ENCODE data around the gene POLR2H. TPM values are rescaled to one million over a fixed set of nuclear protein-coding genes. Genes with fewer than 3 reads are reported as not detected.

The POLR2H gene
- total and polyA plus RNA-seq, 2 donors from 2014 or later = 82.0 to 157 TPM

- no peak for FAIRE-seq
- H3K27ac ChIP-seq (ENCODE audit: low read depth in 2 of 2, low read length in 2 of 2) = no peak overlapping the region
- TF ChIP-seq, protein P1, sequence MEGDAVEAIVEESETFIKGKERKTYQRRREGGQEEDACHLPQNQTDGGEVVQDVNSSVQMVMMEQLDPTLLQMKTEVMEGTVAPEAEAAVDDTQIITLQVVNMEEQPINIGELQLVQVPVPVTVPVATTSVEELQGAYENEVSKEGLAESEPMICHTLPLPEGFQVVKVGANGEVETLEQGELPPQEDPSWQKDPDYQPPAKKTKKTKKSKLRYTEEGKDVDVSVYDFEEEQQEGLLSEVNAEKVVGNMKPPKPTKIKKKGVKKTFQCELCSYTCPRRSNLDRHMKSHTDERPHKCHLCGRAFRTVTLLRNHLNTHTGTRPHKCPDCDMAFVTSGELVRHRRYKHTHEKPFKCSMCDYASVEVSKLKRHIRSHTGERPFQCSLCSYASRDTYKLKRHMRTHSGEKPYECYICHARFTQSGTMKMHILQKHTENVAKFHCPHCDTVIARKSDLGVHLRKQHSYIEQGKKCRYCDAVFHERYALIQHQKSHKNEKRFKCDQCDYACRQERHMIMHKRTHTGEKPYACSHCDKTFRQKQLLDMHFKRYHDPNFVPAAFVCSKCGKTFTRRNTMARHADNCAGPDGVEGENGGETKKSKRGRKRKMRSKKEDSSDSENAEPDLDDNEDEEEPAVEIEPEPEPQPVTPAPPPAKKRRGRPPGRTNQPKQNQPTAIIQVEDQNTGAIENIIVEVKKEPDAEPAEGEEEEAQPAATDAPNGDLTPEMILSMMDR (IDR thresholded peaks at IDR 0.05; ENCODE audit: borderline replicate concordance, extremely low read depth, insufficient read depth) = no peak
- H3K27me3 ChIP-seq (ENCODE audit: control insufficient read depth, insufficient read depth, low read length) = no peaks in the 10 kb centered on the region
- no peaks in the 10 kb centered on the region for H3K9me3 ChIP-seq (ENCODE audit: control insufficient read depth in 2 of 3, insufficient read depth in 1 of 3, low read length in 3 of 3)
- H3K36me3 ChIP-seq (ENCODE audit: control insufficient read depth in 2 of 3, insufficient read depth in 3 of 3, low read length in 3 of 3) = no peaks in the 10 kb centered on the region
- DNase-seq = peak in 1 of 5 donors; percentile 59
- H3K9ac ChIP-seq (ENCODE audit: low read length in 3 of 3) = no peak overlapping the region
- H3K4me1 ChIP-seq (ENCODE audit: control insufficient read depth in 2 of 3, insufficient read depth in 2 of 3, low read depth in 1 of 3, low read length in 3 of 3) = peaks cover 0 to under 1% (median 0%) of the 10 kb centered on the region in 3 donors
- H3K4me3 ChIP-seq (ENCODE audit: low read length in 3 of 3) = no peak overlapping the region
- intact Hi-C loops (cut with DNase I) = no loop called here
Observed at GRCh38 chr3:184409331-184409926, 47.9 kb downstream of the POLR2H start.

DNA sequence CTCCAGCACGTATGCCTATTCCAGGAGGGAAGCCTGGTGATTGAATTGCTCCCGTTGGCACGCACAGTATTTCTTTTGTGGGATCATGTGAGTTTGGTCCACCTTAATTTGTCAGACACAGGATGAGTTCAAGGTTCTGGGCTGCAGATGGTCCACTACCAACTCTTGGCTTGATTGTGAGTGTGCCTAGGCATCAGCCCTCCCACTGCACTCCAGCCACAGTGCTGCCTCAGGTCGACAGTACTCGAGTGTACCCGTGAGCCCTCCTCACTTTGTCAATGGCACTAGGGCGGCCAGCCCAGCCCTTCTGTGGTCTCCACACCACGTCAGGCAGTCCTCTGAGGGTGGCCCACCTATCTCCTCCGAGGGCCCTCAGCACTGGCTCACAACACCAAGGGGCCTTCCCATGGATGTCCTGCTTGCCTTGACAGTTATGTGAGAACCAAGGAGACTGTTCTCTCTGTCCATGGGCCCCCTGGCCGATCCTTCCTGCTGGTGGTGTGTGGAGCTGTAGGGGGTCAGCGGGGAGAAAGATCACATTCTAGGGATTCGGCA, 48.5 kb downstream of the POLR2H start:
- Histone ChIP-seq H3K9me3 (ENCODE audit: control insufficient read depth in 2 of 3, insufficient read depth in 1 of 3, low read length in 3 of 3) (no peaks in the 10 kb centered on the region), H3K4me3 (ENCODE audit: low read length in 3 of 3) (no peak overlapping the region), H3K4me1 (ENCODE audit: control insufficient read depth in 2 of 3, insufficient read depth in 2 of 3, low read depth in 1 of 3, low read length in 3 of 3) (peaks cover 0 to 4% (median 0%) of the 10 kb centered on the region in 3 donors), H3K36me3 (ENCODE audit: control insufficient read depth in 2 of 3, insufficient read depth in 3 of 3, low read length in 3 of 3) (no peaks in the 10 kb centered on the region), H3K27me3 (ENCODE audit: control insufficient read depth, insufficient read depth, low read length) (no peaks in the 10 kb centered on the region), H3K9ac (ENCODE audit: low read length in 3 of 3) (no peak overlapping the region), H3K27ac (ENCODE audit: low read depth in 2 of 2, low read length in 2 of 2) (no peak overlapping the region)
- no peak for DNase-seq
- intact Hi-C loops (cut with DNase I) = loop anchor here (10.0 kb wide), 1 partner anchor 95 kb away; no protein-coding TSS in a partner anchor
- TF ChIP-seq, protein P1 (IDR thresholded peaks at IDR 0.05; ENCODE audit: borderline replicate concordance, extremely low read depth, insufficient read depth) = no peak
- no peak for FAIRE-seq

DNA sequence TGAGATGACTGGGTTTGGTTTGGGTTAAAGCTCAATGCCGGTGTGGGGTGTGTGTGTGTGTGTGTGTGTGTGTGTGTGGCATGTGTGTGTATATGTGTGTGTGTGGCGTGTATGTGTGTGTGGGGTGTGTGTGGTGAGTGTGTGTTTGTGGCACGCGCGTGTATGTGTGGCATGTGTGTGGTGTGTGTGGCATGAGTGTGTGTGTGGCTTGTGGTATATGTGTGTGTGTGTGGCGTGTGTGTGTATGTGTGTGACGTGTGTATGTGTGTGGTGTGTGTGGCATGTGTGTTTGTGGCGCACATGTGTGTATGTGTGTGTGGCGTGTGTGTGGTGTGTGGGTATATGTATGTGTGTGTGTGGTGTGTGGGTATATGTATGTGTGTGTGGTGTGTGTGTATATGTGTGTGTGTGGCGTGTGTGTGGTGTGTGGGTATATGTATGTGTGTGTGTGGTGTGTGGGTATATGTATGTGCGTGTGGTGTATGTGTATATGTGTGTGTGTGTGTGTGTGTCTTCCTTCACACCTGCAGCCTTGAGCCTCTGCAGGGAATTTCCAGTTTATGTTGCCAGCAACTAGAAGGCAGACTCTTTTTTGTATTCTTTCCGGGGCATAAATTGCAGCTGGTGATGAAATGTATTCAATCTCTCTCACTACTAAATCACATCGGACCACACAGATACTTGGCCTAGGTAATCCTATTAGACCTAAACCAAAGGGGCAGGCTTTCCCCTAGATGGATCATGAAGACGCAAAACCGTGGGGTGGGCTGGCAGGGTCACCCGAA, 53.1 kb downstream of the POLR2H start:
- FAIRE-seq = no peak
- intact Hi-C loops (cut with DNase I) = loop anchor here (10.0 kb wide), 1 partner anchor 90 kb away; no protein-coding TSS in a partner anchor

More for the DNA sequence above, 53.1 kb downstream of the POLR2H start:
- H3K4me3 ChIP-seq (ENCODE audit: low read length in 3 of 3) = no peak overlapping the region
- no peak overlapping the region for H3K9ac ChIP-seq (ENCODE audit: low read length in 3 of 3)
- no peaks in the 10 kb centered on the region for H3K9me3 ChIP-seq (ENCODE audit: control insufficient read depth in 2 of 3, insufficient read depth in 1 of 3, low read length in 3 of 3)
- H3K36me3 ChIP-seq (ENCODE audit: control insufficient read depth in 2 of 3, insufficient read depth in 3 of 3, low read length in 3 of 3) = no peaks in the 10 kb centered on the region
- H3K4me1 ChIP-seq (ENCODE audit: control insufficient read depth in 2 of 3, insufficient read depth in 2 of 3, low read depth in 1 of 3, low read length in 3 of 3) = peaks cover 0 to 6% (median 4%) of the 10 kb centered on the region in 3 donors
- H3K27ac ChIP-seq (ENCODE audit: low read depth in 2 of 2, low read length in 2 of 2) = no peak overlapping the region
- H3K27me3 ChIP-seq (ENCODE audit: control insufficient read depth, insufficient read depth, low read length) = no peaks in the 10 kb centered on the region
- TF ChIP-seq, protein P1 (IDR thresholded peaks at IDR 0.05; ENCODE audit: borderline replicate concordance, extremely low read depth, insufficient read depth) = no peak
- DNase-seq = no peak

Measured in kidney (tissue), 14 donors.